OCI-LY3 (cell line): Measurements from ENCODE around the gene GPR3.
A peak's percentile ranks its signal among the peaks of the same experiment; 100 is the strongest.

Experiments used
- H2AFZ ChIP-seq: fragments of 200-600, 300-600 bp; shearing (Covaris generic); 2 replicates; pipeline ENCODE4 v1.6.0; 2014; ENCODE audit warnings: antibody characterized with exemption, low read depth, low read length
- H3K27ac ChIP-seq: fragments of 200-600, 300-600 bp; sonication (generic); 2 replicates; pipeline ENCODE4 v1.5.1; 2014; ENCODE audit warnings: mild to moderate bottlenecking, low read length, moderate library complexity, mixed read lengths
- H3K27me3 ChIP-seq: fragments of 200-600, 300-600 bp; sonication (generic); 2 replicates; pipeline ENCODE4 v1.6.1; 2014; ENCODE audit warnings: low read depth, low read length, mixed read lengths
- H3K36me3 ChIP-seq: fragments of 200-600, 300-600 bp; sonication (generic); replicated peaks from 2 replicates; pipeline ENCODE3; 2014; ENCODE audit warnings: low read depth, low read length, mixed read lengths
- H3K4me1 ChIP-seq: fragments of 300-600, 200-600 bp; sonication (generic); 2 replicates; pipeline ENCODE4 v1.6.1; 2014; ENCODE audit warnings: low read length, mixed read lengths
- H3K4me2 ChIP-seq: fragments of 200-600, 300-600 bp; sonication (generic); 2 replicates; pipeline ENCODE4 v1.6.1; 2014; ENCODE audit warnings: low read length, mixed read lengths
- H3K4me3 ChIP-seq: fragments of 300-600, 200-600 bp; sonication (generic); 2 replicates; pipeline ENCODE4 v1.5.1; 2014; ENCODE audit warnings: antibody characterized with exemption, mild to moderate bottlenecking, low read length, moderate library complexity
- H3K79me2 ChIP-seq: fragments of 300-600, 200-600 bp; shearing (Covaris generic); 2 replicates; pipeline ENCODE4 v1.6.1; 2014; ENCODE audit warnings: mild to moderate bottlenecking, low read length, mixed read lengths
- H3K9ac ChIP-seq: fragments of 300-600, 200-600 bp; shearing (Covaris generic); 2 replicates; pipeline ENCODE4 v1.6.0; 2014; ENCODE audit warnings: mild to moderate bottlenecking, low read length, moderate library complexity
- H3K9me3 ChIP-seq: fragments of 200-600, 300-600 bp; shearing (Covaris generic); 2 replicates; pipeline ENCODE4 v1.6.1; 2014; ENCODE audit warnings: low read length, mixed read lengths; ENCODE audit not compliant: insufficient read depth
- H4K20me1 ChIP-seq: fragments of 200-600, 300-600 bp; sonication (generic); 2 replicates; pipeline ENCODE4 v1.6.1; 2016; ENCODE audit warnings: low read length, mixed read lengths; ENCODE audit not compliant: insufficient read depth
- EZH2phosphoT487 ChIP-seq: fragments of 200-600 bp; shearing (Covaris generic); IDR thresholded peaks from 2 replicates; pipeline ENCODE4 v1.6.1; 2018; ENCODE audit warnings: antibody characterized with exemption, mixed run types, low read depth
- TF ChIP-seq, protein P1 (sequence below): fragments of 200-600, 300-600 bp; sonication (generic); IDR thresholded peaks from 2 replicates; pipeline ENCODE4 v1.5.1; 2014; ENCODE audit warnings: antibody characterized with exemption, low read length, low read depth

Gene GPR3, protein sequence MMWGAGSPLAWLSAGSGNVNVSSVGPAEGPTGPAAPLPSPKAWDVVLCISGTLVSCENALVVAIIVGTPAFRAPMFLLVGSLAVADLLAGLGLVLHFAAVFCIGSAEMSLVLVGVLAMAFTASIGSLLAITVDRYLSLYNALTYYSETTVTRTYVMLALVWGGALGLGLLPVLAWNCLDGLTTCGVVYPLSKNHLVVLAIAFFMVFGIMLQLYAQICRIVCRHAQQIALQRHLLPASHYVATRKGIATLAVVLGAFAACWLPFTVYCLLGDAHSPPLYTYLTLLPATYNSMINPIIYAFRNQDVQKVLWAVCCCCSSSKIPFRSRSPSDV

DNA sequence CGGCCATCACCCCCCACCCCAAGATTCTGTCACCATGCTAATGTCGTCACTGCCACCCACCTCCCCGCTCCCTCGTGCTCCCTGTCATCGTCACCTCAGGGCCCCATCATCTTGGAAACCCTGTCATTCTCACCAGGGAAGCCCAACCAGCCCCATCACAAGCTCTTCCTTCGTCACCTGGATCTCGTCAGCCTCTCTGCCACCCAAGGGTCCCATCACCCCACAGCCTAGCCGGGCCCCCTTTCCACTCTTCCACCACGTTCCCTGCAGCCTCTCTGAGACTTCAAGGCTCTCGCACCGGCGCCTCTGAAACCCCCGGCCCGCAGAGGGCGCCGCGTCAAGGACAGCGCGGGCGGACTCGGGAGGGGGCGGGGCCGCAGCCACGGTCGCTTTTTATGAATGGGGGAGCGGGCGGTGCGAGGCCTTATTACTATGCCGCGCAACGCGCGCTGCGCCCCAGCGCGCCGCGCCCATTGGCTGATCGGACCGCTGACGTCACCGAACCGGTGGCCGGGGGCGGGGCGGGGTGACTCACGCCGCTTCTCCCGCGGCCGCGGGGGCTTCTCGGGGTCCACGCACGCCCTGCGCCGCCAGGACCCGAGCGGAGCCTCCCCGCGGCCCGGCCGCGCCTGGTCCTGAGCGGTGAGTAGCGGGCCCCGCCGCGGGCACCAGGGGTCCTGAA is at the start of gene GPR3:
GPR3 (plus strand) TSS at position 527 of the 682 bp plus-strand sequence. CDS start 1,177 bp downstream, outside the sequence.
- no peaks in the 10 kb centered on the region for H3K36me3 ChIP-seq
- H3K4me2 ChIP-seq = peak within 1 kb of the TSS; percentile 98
- H2AFZ ChIP-seq = peak within 1 kb of the TSS; percentile 79
- H3K79me2 ChIP-seq = no peaks in the 10 kb centered on the region
- peak within 1 kb of the TSS; percentile 72 for H3K9ac ChIP-seq
- no peak for TF ChIP-seq EZH2phosphoT487
- TF ChIP-seq, protein P1, sequence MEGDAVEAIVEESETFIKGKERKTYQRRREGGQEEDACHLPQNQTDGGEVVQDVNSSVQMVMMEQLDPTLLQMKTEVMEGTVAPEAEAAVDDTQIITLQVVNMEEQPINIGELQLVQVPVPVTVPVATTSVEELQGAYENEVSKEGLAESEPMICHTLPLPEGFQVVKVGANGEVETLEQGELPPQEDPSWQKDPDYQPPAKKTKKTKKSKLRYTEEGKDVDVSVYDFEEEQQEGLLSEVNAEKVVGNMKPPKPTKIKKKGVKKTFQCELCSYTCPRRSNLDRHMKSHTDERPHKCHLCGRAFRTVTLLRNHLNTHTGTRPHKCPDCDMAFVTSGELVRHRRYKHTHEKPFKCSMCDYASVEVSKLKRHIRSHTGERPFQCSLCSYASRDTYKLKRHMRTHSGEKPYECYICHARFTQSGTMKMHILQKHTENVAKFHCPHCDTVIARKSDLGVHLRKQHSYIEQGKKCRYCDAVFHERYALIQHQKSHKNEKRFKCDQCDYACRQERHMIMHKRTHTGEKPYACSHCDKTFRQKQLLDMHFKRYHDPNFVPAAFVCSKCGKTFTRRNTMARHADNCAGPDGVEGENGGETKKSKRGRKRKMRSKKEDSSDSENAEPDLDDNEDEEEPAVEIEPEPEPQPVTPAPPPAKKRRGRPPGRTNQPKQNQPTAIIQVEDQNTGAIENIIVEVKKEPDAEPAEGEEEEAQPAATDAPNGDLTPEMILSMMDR = peak; percentile 53
- peaks cover 10% of the 10 kb centered on the region; the same call in 1 of the 2 replicates for H3K4me1 ChIP-seq
- no peaks in the 10 kb centered on the region for H4K20me1 ChIP-seq
- peak within 1 kb of the TSS; percentile 91 for H3K4me3 ChIP-seq
- no peaks in the 10 kb centered on the region for H3K27me3 ChIP-seq
- H3K9me3 ChIP-seq = no peaks in the 10 kb centered on the region
- no peak within 1 kb of the TSS for H3K27ac ChIP-seq

DNA sequence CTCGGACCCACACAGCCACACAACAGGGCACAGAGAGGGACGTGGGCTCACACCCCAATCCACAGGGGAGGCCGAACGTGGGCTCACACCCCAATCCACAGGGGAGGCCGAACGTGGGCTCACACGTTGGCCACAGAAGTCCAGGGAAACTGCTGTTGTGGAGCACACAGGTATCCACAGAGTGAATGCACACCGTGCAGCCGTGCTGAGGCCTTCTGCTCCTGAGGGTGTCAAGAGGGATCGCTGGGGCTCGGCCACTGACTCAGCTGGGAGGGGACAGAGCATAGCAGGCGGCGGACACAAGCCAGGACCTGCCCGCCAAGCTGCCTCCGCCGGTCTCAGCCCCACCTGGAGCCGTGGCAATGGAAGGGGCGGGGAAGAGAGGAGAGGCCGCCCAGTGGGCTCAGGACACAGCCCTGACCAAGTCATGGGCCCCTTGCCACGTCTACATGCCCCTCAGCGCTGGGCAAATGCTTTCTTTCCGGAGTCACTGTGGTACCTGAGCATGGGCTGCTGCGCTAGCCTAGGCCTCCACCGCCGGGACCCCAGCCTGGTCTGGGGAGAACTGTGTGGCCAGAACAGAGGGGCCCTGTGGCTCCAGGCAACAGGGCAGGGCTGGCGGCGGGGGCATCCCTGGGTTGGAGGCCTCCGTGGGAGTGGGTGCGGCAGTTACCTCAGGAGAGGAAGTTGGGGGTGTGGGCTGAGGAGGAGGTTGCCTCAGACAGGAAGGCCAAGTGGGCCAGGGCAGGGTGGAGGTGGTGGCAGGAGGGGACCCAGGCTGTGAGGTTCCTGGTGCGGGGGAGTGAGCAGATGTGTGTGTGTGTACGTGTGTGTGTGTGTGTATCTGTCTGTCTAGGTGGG is 49.4 kb upstream of the GPR3 start:
- peak overlapping the region; percentile 91 for H3K4me3 ChIP-seq
- no peak overlapping the region for H2AFZ ChIP-seq
- H3K27me3 ChIP-seq = no peaks in the 10 kb centered on the region
- H3K4me1 ChIP-seq = peaks cover 25% of the 10 kb centered on the region
- no peaks in the 10 kb centered on the region for H3K36me3 ChIP-seq
- no peaks in the 10 kb centered on the region for H3K9me3 ChIP-seq
- H3K4me2 ChIP-seq = peak overlapping the region; percentile 97
- H4K20me1 ChIP-seq = no peaks in the 10 kb centered on the region
- H3K9ac ChIP-seq = 0 out of 2 replicates have a peak overlapping the region, but pooled peaks have one; percentile 8
- TF ChIP-seq EZH2phosphoT487 = no peak
- TF ChIP-seq, protein P1 = no peak
- no peak overlapping the region for H3K27ac ChIP-seq
- H3K79me2 ChIP-seq = no peaks in the 10 kb centered on the region

DNA sequence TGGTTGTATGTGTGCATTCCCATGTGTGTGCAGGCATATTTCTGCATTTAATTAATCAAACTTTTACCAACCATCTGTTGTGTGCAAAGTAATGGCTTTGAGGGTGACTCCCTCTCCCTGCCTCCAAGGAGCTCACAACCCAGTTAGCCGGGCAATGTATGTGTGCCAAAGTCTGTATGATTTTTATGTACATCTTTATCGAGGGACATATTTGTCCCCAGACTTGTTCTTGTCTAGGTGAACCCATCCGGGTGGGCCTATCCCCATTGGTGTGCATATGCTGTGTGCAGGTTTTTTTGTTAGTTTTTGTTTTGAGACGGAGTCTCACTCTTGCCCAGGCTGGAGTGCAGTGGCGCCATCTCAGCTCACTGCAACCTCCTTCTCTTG is 48.8 kb upstream of the GPR3 start:
- Histone ChIP-seq H3K79me2 (no peaks in the 10 kb centered on the region), H3K36me3 (no peaks in the 10 kb centered on the region), H3K4me2 (peak overlapping the region; percentile 97; the same call in 1 of the 2 replicates), H3K27ac (no peak overlapping the region), H3K4me1 (peaks cover 25% of the 10 kb centered on the region), H4K20me1 (no peaks in the 10 kb centered on the region), H2AFZ (no peak overlapping the region), H3K27me3 (no peaks in the 10 kb centered on the region), H3K9ac (no peak overlapping the region), H3K9me3 (no peaks in the 10 kb centered on the region), H3K4me3 (peak overlapping the region; percentile 91)
- TF ChIP-seq EZH2phosphoT487 = no peak
- TF ChIP-seq, protein P1 = no peak
